Measurements from ENCODE around the gene HYAL2. TPM values are rescaled to one million over a fixed set of nuclear protein-coding genes. Genes with fewer than 3 reads are reported as not detected.

Gene HYAL2
- total and polyA plus RNA-seq, 2 of the 8 experiments (the other 6 are each of a cell fraction or from before 2014, with no cell fraction given): 51.9 to 176 TPM

DNA sequence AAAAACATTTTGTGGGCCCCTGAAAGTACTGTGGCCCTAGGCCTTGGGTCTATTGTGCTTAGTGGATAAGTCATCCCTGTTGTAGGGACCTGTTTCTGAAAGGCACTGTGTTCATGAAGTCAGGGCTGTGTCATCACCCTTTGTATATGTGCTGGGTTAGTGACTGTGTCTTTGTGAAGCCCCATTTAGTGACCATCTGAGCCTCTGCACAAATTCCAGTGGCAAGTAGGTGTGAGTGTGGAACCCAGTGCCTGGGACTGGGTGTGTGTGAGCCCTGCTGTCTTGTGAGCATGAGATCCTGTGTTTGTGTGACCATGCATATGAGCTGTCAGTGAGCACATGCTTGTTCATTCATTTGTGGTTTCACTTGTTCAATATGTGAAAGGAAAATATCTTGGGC is 17.9 kb downstream of the HYAL2 start (continued):
- TF ChIP-seq RNF2 (IDR thresholded peaks at IDR 0.05; ENCODE audit: borderline replicate concordance, low read depth, low read length, missing control alignments, poor library complexity, severe bottlenecking): no peak
- no peak for TF ChIP-seq CEBPB (IDR thresholded peaks at IDR 0.05; ENCODE audit: low read depth, low read length)
- no peak for TF ChIP-seq NANOG (IDR thresholded peaks at IDR 0.05; ENCODE audit: insufficient read depth, low read depth, low read length, poor library complexity, severe bottlenecking)
- no peak for TF ChIP-seq EZH2 (IDR thresholded peaks at IDR 0.05; ENCODE audit: low read depth, low read length, severe bottlenecking)
- TF ChIP-seq BRCA1 (IDR thresholded peaks at IDR 0.05; ENCODE audit: low read depth, low read length): no peak
- no peak for TF ChIP-seq POLR2A (IDR thresholded peaks at IDR 0.05; ENCODE audit: control extremely low read depth in 1 of 2, low read depth in 2 of 2, low read length in 2 of 2)
- TF ChIP-seq PHF8 (conservative IDR thresholded peaks at IDR 0.05; ENCODE audit: low read depth, low read length): no peak
- no peak for TF ChIP-seq GABPA (IDR thresholded peaks at IDR 0.05; ENCODE audit: borderline replicate concordance, insufficient read depth, low read length)
- TF ChIP-seq, protein P1, sequence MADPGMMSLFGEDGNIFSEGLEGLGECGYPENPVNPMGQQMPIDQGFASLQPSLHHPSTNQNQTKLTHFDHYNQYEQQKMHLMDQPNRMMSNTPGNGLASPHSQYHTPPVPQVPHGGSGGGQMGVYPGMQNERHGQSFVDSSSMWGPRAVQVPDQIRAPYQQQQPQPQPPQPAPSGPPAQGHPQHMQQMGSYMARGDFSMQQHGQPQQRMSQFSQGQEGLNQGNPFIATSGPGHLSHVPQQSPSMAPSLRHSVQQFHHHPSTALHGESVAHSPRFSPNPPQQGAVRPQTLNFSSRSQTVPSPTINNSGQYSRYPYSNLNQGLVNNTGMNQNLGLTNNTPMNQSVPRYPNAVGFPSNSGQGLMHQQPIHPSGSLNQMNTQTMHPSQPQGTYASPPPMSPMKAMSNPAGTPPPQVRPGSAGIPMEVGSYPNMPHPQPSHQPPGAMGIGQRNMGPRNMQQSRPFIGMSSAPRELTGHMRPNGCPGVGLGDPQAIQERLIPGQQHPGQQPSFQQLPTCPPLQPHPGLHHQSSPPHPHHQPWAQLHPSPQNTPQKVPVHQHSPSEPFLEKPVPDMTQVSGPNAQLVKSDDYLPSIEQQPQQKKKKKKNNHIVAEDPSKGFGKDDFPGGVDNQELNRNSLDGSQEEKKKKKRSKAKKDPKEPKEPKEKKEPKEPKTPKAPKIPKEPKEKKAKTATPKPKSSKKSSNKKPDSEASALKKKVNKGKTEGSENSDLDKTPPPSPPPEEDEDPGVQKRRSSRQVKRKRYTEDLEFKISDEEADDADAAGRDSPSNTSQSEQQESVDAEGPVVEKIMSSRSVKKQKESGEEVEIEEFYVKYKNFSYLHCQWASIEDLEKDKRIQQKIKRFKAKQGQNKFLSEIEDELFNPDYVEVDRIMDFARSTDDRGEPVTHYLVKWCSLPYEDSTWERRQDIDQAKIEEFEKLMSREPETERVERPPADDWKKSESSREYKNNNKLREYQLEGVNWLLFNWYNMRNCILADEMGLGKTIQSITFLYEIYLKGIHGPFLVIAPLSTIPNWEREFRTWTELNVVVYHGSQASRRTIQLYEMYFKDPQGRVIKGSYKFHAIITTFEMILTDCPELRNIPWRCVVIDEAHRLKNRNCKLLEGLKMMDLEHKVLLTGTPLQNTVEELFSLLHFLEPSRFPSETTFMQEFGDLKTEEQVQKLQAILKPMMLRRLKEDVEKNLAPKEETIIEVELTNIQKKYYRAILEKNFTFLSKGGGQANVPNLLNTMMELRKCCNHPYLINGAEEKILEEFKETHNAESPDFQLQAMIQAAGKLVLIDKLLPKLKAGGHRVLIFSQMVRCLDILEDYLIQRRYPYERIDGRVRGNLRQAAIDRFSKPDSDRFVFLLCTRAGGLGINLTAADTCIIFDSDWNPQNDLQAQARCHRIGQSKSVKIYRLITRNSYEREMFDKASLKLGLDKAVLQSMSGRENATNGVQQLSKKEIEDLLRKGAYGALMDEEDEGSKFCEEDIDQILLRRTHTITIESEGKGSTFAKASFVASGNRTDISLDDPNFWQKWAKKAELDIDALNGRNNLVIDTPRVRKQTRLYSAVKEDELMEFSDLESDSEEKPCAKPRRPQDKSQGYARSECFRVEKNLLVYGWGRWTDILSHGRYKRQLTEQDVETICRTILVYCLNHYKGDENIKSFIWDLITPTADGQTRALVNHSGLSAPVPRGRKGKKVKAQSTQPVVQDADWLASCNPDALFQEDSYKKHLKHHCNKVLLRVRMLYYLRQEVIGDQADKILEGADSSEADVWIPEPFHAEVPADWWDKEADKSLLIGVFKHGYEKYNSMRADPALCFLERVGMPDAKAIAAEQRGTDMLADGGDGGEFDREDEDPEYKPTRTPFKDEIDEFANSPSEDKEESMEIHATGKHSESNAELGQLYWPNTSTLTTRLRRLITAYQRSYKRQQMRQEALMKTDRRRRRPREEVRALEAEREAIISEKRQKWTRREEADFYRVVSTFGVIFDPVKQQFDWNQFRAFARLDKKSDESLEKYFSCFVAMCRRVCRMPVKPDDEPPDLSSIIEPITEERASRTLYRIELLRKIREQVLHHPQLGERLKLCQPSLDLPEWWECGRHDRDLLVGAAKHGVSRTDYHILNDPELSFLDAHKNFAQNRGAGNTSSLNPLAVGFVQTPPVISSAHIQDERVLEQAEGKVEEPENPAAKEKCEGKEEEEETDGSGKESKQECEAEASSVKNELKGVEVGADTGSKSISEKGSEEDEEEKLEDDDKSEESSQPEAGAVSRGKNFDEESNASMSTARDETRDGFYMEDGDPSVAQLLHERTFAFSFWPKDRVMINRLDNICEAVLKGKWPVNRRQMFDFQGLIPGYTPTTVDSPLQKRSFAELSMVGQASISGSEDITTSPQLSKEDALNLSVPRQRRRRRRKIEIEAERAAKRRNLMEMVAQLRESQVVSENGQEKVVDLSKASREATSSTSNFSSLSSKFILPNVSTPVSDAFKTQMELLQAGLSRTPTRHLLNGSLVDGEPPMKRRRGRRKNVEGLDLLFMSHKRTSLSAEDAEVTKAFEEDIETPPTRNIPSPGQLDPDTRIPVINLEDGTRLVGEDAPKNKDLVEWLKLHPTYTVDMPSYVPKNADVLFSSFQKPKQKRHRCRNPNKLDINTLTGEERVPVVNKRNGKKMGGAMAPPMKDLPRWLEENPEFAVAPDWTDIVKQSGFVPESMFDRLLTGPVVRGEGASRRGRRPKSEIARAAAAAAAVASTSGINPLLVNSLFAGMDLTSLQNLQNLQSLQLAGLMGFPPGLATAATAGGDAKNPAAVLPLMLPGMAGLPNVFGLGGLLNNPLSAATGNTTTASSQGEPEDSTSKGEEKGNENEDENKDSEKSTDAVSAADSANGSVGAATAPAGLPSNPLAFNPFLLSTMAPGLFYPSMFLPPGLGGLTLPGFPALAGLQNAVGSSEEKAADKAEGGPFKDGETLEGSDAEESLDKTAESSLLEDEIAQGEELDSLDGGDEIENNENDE (IDR thresholded peaks at IDR 0.05; ENCODE audit: insufficient replicate concordance, low read length): no peak
